HG03442 (cell line): Measurements from ENCODE around the gene STBD1.
"Not testable (repeated sequence)": the region's sequence is repeated elsewhere in the genome, so short reads cannot be mapped to it uniquely, and the experiment has no call there.

Source experiments
- ATAC-seq: cut with Tn5 transposase; IDR thresholded peaks from one replicate; pipeline ENCODE4 v1.9.1; 2021; ENCODE audit warnings: mild to moderate bottlenecking, moderate library complexity; ENCODE audit not compliant: unreplicated experiment

Gene STBD1

DNA sequence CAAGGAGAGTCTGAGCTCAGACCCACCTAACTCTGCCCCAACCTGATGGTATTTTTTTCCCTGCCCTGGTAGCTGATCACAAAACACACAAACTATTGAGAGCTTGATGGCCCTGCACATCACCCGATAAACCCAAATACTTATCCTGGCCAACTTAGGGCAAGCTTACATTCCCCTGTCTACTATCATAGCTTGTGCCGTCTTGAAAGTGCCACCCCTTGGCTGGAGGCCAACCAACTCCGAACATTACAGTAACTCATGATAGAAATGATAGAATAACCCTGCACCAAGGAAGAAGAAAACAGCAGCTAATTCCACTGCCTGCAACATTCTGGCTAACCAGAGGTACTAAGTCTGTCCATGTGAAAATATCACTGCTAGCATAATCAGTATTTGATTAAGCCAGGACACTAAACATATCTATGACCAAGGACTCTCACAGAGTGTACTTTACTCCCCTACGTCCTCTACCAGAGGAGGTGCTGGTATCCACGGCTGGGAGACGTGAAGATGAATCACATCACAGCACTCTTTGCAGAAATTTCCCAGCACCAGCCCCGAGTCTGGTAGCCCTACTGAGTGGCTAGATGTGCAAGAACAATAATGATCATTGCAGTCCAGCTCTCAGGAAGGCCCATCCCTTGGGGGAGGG, 8.9 kb downstream of the STBD1 start:
- no peak for ATAC-seq

DNA sequence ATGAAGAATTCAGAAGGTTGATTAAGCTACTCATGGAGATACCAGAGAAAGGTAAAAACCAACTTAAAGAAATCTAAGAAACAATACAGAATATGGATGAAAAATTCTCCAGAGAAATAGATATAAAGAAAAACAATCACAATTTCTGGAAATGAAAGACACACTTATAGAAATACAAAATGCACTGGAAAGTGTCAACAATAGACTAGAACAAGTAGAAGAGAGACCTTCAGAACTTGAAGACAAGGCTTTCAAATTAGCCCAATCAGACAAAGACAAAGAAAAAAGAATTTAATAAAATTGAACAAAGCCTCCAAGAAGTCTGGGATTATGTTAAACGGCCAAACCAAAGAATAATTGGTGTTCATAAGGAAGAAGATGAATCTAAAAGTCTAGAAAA, 9.6 kb downstream of the STBD1 start:
- no peak for ATAC-seq

DNA sequence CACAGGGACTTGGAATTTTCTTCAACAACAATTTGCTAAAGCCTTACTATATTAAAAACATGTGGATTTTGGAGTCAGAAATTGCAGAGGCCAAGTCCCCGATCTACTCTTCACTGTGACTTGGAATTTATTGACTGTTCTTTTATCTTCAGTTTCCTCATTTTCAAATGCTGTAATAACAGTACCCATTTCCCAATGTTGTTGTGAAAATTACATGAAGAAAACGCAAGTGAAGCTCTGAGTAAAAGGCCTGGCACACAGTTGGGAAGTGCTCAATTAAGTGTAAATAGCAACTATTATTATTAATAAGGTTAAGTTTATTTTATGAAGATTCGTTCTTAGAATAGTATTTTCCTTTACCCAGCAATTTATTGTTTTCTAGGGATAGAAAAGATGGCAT, 15.7 kb downstream of the STBD1 start:
- no peak for ATAC-seq

DNA sequence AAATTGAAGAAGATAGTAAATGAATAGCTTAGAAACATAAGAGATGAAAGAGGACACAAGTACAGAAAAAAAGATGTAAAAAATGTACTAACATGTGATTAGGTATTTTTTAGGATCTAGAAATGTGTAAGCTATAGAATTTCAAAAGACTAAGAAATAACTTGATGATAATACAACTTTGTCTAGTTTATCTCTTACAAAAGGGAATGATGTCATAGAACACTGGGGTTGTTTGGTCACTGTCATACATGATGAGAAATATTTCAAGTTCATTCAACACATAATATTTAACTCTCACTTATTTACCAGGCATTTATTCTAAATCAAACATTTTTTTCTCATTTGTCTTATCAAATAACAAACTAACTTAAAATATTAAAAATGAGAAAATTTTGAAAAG, 18.5 kb downstream of the STBD1 start:
- ATAC-seq, result no peak

DNA sequence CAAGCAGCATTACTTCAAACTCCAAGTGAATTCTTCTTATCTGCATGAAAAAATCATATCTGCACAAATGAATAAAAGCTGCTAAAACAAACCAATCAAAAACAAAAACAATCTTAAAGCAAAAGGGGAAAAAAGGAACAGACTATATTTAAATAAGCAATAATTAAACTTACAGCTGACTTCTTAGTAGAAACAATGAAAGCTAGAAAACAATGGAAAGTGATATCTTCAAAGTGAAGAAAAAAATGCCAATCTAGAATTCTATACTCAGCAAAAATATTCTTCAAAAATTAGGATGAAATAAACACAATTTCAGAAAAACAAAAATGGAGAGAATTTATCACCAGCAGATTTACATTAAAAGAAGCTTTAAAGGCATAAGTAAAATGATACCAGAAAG, 20.0 kb downstream of the STBD1 start:
- ATAC-seq, result no peak

DNA sequence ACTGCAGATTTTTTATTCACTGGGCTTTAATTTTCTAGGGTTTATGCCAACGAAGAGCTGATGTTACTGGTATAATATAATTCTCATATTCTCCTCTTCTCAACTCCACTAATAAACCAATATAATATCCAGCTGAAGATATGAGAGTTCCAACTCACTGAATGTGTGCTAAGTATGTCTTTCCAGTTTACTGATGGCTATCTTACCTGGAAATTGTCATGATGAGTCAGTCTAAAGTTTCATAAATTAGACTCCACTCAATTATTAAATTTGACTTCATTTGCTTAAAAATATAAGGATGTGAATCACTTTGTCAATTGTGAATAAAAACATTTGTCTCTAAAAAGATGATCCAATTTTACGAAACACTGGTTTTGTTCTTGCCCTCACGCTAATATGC, 28.4 kb downstream of the STBD1 start:
- ATAC-seq, result no peak

DNA sequence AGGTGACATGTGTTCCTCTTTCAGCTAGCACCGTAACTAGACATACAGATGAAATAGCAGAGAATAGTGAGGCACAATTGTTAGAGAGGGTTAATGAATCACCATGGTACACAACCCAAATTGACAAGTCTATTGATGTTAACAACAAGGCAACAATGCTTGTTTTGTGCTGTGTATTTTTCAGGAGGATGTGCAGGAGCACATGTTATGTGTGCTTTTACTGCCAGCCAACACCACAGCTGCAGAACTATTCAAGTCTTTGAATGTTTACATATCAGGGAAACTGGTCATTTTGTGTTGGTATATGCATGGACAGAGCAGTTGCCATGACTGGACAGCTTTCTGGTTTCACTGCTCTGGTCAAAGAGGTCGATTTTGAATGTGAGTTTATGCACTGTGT, 32.8 kb downstream of the STBD1 start:
- ATAC-seq, result no peak

DNA sequence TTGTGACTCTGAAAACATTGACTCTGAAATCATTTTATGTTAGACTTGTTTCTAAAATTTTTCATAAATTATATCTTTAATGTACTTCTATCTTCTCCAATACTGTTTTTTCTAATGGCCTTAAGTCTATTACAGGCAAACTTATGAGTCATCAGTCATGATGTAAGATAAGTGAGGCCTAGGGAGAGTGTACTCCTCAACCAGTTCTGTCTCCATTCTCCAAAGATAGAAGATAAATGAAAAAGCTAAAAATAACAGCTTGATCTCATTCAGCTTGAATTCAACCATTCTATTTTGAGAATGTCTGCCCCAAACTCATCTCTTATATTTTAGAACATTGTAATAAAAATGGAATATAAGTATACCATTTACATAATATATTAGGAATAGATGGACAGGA, 34.5 kb downstream of the STBD1 start:
- ATAC-seq, result no peak

DNA sequence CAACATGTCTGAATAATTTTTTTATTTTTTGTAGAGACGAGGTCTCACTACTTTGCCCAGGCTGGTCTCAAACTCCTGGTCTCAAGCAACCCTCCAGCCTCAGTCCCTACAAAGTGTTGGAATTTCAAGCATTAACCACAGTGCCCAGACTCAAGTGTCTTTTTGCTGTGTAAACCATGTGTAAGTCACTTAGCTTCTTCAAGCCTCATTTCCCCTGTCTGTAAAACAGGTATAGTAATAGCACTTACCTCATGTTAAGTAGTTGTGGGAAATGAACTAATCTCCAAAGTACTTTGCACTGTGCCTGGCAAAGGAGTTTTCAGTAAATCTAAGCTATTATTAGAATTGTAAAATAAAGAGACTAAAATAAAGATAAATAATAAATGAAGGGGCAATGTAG, 35.7 kb downstream of the STBD1 start:
- ATAC-seq, result no peak

DNA sequence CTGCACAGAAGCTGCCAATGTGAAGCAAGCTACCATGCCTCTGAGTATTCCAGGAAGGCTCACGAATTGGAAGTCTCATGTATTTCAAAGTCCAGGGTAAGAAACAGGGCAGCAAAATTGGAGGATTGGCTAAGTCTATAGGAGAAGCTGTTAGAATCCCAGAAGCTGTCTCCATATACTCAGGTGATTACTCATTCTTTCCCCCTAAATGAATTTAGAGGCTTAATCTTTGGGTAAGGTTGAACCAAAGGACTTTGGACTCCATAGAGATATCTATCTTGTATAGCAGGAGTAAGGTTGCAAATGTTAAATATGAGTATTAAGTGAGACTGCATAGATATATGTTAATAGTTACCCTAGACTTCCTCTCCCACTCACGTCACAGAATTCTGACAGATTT, 36.3 kb downstream of the STBD1 start:
- no peak for ATAC-seq

DNA sequence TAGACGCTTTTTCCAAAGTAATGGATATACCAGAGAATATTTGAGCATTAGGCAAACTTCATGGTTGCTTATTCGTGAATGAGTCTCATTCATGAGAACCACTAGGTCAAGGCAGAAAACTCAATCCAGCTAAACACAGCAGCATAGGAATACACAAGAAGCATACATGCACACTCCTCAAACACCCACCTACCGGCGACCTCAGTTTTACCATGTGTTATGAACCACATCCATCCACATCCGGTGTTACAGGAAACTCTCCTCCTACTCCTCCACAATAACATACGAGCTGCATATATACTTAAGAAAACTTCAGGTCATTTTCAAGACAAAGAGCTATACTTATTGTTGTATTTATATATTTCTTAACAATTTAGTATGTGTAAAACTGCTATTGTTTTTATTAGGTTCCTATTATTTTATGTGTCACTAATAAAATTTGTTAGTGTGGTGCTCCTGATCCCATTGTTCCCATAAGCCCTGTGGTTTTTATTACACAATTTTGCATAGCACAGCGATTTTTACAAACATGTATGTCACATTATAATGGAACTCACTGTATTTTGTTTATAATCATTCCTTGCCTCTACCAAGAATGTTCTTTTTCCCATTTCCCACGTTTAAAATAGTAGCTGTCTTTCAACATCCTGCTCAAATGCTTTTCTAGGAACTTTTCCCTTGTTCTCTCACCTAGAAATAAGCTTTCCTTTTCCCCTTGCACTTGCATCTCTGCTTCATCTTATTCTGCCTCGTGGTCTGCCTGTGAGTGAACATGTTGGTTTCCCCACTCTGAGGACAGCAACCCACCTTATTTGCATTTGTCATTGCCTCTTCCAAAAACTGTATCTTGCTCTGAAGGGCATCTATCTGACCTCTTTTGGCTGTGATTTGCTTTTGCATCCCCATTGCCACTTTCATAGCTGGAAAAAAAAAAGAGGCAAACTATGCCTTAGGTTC, 48.3 kb downstream of the STBD1 start:
- no peak for ATAC-seq

DNA sequence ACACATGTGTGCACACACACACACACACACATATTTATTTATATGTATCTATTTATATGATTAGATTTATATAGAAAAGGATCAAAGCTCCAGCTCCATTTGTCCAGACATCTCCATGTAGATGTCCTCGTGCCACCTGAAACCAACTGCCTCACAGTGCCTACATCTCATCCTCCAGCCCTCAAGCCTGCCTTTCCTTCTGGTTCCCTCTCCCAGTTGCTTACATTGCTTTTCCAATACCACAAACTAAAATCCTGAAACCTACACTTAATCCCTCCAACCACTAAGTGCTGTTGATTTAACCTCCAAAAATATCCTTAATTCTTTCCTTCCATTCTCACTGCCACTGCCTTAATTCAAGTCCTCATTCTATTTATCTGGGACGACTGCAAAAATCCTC, 51.4 kb downstream of the STBD1 start:
- ATAC-seq, result no peak

DNA sequence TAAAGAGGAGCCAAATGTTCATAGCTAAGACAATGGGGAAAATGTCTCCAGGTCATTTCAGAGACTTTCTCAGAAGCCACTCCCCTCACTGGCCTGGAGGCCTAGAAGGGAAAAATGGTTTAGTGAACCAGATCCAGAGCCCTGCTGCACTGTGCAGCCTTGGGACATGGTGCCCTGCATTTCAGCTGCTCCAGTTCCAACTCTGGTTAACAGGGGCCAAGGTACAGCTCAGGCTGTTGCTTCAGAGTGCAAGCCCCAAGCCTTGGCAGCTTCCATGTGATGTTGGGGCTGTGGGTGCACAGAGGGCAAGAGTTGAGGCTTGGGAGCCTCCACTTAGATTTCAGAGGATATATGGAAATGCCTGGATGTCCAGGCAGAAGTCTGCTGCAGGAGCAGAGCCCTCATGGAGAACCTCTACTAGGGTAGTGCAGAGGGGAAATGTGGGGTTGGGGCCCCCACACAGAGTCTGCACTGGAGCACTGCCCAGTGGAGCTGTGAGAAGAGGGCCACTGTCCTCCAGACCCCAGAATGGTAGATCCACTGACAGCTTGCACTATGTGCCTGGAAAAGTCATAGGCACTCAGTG, 53.4 kb downstream of the STBD1 start:
- not testable (repeated sequence) for ATAC-seq
